Activated naive CD4-positive, alpha-beta T cell (primary cell): ENCODE results near the gene ADGB.
"Not testable (repeated sequence)": the region's sequence is repeated elsewhere in the genome, so short reads cannot be mapped to it uniquely, and the experiment has no call there.

Experiments
- DNase-seq, 4 experiments: peaks; one replicate each; lab custom pipeline; 2025; lab: John Stamatoyannopoulos, UW

Gene ADGB

GRCh38 chr6:146598772-146599405 is at the start of gene ADGB:
Gene ADGB (plus strand): TSS chr6:146598972. CDS start chr6:146599041, 69 bp downstream.
- no peak for DNase-seq

- no peak for DNase-seq
These were observed 47.9 kb upstream of the ADGB start for GRCh38 chr6:146550911-146551310.

DNA sequence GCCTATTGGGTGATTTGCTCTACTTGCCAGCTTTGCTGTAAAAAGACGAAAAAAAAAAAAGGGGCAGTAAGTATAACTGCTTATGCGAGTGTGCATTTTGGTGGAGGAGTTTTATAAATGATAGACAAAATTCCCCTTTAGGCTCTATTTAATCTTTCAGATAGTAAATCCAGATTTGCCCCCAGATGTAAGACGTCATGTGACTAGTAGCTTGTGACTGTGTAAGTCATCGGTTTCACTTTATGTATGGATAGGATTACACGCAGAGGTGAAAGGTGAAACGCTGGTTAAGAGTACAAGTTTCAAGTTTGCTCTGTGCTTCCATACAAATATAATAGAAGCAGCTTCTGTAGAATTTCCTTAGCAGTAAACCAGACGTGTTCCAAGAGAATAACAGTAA is 47.2 kb upstream of the ADGB start:
- DNase-seq: no peak

DNA sequence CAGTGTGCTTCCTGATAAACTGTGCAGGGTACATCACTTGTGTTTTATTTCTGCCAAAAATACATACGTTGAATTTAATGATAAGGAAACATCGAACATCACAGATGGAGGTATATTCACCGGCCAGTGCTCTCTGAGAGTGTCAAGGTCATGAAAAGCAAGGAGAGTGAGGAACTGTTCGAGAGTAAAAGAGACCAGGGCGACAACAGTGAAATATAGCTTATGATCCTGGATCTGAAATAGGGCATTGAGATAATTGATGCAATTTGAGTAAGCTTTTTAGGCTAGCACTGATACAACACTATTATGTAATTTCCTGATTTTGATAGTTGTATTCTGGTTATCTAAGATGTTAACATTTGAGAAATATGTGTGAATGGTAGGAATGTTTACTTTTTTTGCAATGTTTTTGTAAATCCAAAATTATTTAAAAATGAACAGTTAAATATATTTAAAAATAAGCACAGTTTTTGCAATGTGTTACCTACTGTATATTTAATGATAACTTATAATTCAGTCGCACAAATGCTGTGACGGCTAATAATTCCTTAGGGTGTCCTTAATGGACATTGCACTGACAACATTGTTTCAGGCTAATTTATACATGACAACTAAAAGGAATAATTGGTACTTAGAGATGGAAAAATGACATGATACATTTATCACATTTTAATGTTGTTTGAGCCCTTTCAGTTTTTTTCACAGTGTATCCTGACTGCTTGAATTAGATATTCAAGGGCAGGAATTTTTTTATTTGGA is 45.2 kb upstream of the ADGB start:
- no peak for DNase-seq

- DNase-seq: no peak
These were observed 38.2 kb upstream of the ADGB start for GRCh38 chr6:146560607-146561006.

- DNase-seq: not testable (repeated sequence)
These were observed 32.1 kb upstream of the ADGB start for GRCh38 chr6:146566661-146567060.

DNA sequence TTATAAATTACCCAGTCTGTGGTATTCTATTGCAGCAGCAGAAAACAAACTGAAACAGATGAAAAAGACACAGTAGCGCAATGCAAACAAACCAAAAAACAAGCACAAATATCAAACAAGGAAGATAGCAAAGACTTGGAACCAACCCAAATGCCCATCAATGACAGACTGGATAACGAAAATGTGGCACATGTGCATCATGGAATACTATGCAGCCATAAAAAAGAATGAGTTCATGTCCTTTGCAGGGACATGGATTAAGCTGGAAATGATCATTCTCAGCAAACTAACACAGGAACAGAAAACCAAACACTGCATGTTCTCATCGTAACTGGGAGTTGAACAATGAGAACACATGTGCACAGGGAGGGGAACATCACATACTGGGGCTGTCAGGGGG is 30.2 kb upstream of the ADGB start:
- DNase-seq: not testable (repeated sequence)

DNA sequence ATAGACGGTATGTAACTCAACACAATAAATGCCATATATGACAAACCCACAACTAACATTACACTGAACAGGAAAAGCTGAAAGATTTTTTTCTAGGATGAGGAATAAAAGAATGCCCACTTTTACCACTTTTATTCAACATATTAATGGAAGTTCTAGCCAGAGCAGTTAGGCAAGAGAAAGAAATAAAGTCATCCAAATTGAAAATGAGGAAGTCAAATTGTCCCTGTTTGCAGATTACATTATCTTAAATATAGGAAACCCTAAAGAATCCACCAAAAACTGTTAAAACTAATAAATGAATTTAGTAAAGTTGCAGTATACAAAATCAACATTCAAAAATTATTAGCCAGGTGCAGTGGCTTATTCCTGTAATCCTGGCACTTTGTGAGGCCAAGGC is 24.6 kb upstream of the ADGB start:
- no peak for DNase-seq

DNA sequence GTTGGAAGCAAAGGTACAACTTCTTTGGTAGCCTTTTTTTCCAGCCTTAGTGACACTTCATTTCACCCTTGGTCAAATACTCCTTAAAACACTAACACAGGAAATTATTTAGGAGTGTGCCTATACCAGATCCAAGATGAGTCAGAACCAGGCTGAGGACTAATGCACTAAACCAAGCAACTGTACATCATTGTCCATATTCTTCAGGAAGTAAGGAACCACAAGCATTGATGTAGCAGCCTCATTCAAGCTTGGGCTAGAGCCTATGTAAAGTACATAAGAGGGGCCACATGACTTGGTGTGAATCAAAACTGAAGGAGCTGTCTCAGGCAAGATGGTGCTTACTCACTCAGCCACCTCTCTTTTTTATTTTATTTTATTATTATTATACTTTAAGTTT is 20.7 kb upstream of the ADGB start:
- no peak for DNase-seq

- no peak for DNase-seq
These were observed 16.8 kb upstream of the ADGB start for GRCh38 chr6:146581968-146582367.

DNA sequence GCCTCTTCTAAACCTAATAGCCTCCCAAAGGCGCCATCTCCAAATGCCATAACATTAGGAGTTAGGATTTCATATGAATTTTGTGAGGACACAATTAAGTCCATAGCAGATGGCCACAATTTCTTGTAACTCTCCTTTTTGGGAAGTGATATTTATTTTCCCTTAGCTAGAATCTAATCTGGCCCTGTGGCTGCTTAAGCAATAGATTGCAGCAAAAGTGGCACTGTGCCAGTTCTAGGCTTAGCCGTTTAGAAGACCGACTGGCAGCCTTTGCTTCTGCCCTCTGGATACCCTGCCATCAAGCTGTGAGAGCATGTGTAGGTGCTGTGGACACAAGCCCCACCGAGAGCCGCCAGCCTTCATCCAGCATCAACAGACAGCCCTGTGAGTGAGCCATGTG is 15.9 kb upstream of the ADGB start:
- DNase-seq: no peak

DNA sequence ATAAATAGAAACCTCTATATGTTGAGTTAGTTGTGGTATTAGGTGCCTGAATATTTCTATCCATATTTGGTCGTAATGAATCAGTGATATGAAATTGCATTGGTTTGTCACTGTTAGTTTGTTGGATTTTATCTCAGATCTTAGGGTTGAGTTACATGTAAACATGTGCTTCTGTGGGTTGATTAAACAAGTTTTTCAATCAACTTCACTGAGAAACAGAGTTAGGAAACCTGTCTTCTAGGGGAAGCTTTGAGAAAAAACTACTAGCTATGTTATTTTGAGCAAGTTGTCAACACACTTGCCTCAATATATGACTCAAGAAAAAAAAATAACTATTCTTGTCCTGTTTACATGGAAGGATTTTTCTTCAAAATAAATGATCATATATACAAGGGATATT is 14.8 kb upstream of the ADGB start:
- no peak for DNase-seq

DNA sequence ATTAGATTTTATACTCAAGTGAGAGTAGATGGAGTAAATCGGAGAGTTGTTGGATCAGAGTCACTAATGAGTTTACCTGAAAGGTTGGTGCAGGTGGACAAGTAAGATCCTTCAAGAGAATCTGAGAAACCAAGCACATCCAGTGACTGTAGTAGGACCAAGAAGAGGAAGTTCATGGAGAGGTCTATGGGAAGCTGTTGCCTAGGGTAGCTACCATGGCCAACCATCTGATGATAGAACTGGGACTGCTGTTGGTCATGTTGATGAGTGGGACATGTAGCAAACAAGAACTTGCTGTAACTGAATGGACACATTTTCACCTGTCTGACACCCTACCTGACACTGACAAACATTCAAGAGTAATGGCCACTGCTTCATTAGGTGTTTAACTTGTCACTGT is 11.3 kb upstream of the ADGB start:
- no peak for DNase-seq

GRCh38 chr6:146590492-146590891 is 8.3 kb upstream of the ADGB start:
- DNase-seq: no peak

GRCh38 chr6:146592451-146592850 is 6.3 kb upstream of the ADGB start:
- DNase-seq: no peak

DNA sequence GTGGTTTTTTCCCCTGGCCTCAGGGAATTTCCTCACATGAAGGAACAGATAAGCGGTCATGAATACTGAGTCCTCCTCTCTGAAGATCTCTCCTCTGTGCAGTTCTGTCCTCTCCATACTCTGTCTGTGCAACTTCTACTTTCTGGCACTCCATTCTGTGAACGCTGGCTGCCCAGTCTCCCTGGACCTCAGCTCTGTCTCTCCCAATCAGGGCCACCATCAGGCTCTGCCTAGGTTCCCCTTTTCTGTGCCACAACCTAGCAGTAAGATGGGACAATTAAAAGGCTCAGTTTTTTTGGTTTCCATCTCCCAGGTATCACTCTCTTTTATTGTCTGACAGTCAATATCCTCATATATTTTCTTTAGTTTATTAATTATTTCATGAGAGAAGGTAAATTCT is 4.8 kb upstream of the ADGB start:
- DNase-seq: no peak

DNA sequence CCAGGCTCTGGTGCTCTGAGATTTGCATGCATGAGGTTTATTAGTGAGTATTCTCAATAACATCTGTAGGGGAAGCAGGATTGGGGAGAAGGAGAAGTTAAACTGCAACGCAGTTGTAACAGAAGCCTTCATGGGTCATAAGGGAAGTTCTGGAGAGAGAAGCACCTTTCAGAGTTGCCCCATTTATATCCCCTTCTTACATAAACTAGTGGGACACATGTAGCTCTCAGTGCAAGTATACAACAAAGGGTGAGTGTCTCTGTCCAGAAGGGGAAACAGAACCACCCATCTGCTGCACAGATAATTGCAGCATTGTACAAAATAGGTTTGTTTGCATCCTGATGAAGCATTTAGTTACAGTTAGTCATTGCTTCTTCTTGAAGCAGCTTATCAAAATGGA is 4.3 kb upstream of the ADGB start:
- no peak for DNase-seq

GRCh38 chr6:146595972-146596731 is 2.6 kb upstream of the ADGB start:
- no peak for DNase-seq

- no peak for DNase-seq
These were observed 2.6 kb downstream of the ADGB start for GRCh38 chr6:146601352-146601751.

GRCh38 chr6:146602526-146602925 is 3.8 kb downstream of the ADGB start:
- no peak for DNase-seq

- no peak for DNase-seq
These were observed 15.2 kb downstream of the ADGB start for GRCh38 chr6:146613947-146614346.

DNA sequence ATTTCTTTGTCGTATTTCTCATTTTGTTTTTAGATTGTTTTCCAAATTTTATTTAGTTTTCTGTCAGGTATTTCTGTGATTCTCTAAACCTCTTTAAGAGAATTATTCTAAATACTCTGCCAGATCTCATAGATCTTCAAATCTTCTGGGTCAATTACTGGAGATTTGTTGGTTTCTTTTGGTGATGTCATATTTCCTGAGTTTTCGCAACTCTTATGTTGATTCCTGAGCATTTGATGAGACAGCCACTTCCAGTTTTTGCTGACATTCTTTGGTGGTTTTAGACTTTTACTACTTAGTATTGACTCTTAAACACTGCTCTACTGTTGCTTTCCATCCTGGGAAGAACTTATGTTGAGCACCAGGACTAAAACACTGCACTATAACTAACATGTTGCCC is 21.9 kb downstream of the ADGB start:
- DNase-seq: no peak

DNA sequence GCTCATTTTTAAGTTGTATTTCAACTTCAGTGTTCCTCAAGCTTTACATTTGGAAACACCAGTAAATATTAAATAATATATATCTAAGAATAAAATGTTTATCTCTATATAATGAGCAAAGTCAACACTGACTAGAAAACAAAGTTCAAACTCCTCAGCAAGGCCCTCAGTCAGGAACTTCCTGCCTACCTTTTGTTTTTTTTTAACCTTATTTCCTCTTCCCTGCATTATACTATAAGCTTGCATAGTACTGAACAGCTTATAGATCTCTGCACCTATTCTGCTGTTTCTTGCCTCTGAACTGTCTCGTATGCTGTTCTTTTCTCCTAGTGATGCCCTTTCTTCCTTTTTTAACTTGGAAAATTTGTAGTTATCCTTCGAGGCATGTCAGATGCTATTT is 29.6 kb downstream of the ADGB start:
- no peak for DNase-seq
